GM10266 (cell line): Measurements from ENCODE around the gene ACTN3.

Experiments used
- DNase-seq: peaks from one replicate; pipeline ENCODE4 v3.0.0; 2012; ENCODE audit errors: extremely low spot score
- TF ChIP-seq, protein P1 (sequence below): IDR thresholded peaks from 2 replicates; pipeline ENCODE4 v1.5.1; 2012; ENCODE audit warnings: mild to moderate bottlenecking, low read depth; ENCODE audit not compliant: control insufficient read depth, insufficient read depth; ENCODE audit errors: missing control alignments

Gene ACTN3

DNA sequence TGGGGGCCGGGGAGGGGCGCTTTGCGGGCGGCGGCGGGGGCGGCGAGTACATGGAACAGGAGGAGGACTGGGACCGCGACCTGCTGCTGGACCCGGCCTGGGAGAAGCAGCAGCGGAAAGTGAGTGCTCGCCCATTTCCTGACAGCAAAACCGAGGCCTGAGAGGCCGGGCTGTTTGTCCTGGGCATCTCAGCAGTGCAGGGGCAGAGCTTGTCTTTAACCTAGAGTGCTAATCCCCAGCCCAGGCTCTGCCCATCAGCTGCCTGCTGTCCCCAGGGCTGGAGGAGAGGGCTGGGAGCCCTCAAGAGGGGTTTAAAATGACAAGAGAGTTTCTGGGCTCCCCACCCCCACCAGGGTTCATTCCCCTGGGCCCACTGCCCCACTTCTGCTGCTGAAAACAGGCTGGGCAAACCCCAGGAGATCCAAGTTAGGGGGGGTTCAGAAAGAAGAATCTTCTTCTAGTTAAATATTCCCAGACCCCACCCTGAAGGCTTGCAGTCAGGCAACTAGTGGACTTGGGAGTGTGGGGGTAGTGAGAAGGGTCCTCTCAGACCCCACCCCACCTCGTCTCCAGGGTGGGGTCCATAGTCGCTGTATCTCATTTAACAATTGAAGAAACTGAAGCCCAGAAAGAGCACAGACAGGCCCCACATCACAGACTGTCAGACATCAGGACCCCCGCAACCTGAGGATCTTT is 411 bp downstream of the ACTN3 start:
- TF ChIP-seq, protein P1, sequence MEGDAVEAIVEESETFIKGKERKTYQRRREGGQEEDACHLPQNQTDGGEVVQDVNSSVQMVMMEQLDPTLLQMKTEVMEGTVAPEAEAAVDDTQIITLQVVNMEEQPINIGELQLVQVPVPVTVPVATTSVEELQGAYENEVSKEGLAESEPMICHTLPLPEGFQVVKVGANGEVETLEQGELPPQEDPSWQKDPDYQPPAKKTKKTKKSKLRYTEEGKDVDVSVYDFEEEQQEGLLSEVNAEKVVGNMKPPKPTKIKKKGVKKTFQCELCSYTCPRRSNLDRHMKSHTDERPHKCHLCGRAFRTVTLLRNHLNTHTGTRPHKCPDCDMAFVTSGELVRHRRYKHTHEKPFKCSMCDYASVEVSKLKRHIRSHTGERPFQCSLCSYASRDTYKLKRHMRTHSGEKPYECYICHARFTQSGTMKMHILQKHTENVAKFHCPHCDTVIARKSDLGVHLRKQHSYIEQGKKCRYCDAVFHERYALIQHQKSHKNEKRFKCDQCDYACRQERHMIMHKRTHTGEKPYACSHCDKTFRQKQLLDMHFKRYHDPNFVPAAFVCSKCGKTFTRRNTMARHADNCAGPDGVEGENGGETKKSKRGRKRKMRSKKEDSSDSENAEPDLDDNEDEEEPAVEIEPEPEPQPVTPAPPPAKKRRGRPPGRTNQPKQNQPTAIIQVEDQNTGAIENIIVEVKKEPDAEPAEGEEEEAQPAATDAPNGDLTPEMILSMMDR = no peak
- peak; percentile 25 for DNase-seq

GRCh38 chr11:66547662-66548009 is 933 bp downstream of the ACTN3 start:
- DNase-seq = no peak
- TF ChIP-seq, protein P1 = no peak

GRCh38 chr11:66548041-66548440 is 1.3 kb downstream of the ACTN3 start:
- DNase-seq = no peak
- TF ChIP-seq, protein P1 = no peak

DNA sequence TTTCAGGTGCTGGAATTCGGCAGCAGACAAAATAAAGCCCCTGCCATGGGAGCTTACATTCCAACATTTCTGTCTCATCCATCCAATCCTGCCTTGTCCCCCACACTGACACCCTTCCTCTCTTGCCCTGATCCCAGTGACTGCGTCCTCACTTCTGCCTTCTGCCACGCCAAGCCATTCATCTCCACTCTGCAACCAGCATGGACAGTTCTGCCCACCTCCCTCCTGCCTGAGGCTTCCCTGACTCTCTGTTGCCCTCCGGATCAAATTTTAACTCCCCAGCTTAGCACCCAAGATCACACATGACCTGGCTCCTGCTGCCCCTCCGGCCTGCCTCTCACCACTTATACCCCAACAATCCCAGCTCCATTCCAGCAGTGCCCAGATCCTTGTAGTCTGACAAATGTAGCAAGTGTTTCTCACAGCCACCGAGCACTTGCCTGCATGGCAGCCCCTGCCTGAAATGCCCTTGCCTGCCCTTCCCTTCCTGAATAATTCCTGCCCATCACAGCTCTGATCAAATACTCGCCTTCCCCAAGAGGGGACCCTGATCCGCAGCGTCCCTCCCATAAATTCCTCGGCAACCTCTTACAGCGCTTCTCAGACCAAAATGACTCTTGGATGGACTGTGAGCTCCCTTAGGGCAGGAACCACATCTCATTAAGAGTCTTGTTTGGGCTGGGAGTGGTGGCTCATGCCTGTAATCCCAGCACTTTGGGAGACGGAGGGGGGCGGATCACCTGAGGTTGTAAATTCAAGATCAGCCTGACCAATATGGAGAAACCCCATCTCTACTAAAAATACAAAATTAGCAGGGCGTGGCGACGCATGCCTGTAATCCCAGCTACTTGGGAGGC is 2.3 kb downstream of the ACTN3 start:
- TF ChIP-seq, protein P1 = no peak
- no peak for DNase-seq

GRCh38 chr11:66549696-66550095 is 3.0 kb downstream of the ACTN3 start:
- TF ChIP-seq, protein P1 = no peak
- no peak for DNase-seq

DNA sequence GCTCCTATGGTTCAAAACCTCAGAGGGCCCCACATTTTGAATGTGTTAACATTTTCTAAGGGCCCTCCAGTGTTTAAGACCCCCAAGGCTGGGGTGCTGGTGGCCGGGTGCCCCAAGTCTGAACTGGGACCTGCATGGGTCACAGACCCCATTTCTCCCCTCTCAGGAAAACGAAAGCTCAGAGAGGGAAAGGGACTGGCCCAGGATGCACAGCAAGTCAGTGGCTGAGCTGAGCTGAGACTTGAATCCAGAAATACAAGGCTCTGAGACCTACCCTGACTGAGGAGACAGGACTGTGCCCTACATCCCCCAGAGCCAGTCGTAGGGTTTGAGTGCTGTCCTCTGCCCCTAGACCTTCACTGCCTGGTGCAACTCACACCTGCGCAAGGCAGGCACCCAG is 4.2 kb downstream of the ACTN3 start:
- DNase-seq = no peak
- TF ChIP-seq, protein P1 = no peak

GRCh38 chr11:66554602-66555001 is 7.9 kb downstream of the ACTN3 start:
- TF ChIP-seq, protein P1 = no peak
- DNase-seq = no peak
